ENCODE results near the gene CCDC61. TPM values are rescaled to one million over a fixed set of nuclear protein-coding genes. Genes with fewer than 3 reads are reported as not detected.

CCDC61 gene
- total RNA-seq, 2 experiments from 2014 or later, result 14.2 to 20.1 TPM

DNA sequence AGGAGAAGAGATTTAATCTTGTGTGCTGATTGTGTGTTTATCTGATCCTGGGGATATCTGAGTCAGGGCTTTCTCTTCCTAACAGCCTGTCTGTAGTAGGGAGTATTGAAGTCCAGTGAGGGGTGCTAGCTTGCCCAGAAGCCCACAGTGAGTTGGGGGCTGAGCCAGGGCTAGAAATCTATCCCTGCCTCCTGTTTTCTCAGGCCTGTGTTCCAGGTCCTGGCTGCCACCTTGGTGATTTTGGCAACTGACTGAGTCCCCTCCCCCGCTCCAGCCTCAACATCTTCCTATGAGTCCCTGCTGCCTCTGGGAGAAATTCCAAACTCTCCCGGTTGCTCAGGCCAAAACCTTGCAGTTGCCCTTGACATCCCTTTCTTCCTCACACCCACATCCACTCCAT lies 13.9 kb upstream of the CCDC61 start:
- CTCF ChIA-PET (ENCODE audit: unreplicated experiment), result no interaction called here

DNA sequence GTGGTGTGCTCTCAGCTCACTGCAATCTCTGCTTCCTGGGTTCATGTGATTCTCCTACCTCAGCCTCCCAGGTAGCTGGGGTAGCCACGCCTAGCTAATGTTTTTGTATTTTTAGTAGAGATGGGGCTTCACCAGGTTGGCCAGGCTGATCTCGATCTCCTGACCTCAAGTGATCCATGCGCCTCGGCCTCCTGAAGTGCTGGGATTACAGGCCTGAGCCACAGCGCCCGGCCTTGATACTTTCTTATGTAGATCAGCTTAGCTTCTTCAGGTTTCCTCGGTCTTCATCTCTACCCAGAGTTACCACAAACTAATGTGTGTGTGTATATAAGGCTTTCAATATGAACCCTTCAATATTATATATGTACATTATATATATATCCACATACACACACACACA lies 9.9 kb upstream of the CCDC61 start:
- CTCF ChIA-PET (ENCODE audit: unreplicated experiment), result no interaction called here
- POLR2A ChIA-PET, result interaction anchor here (1.0 kb wide), 1 partner anchor 9 kb away, joined by 3 read pairs; no protein-coding TSS in a partner anchor
- Histone ChIP-seq H3K4me2 (ENCODE audit: low read length) (no peak overlapping the region), H3K79me2 (ENCODE audit: insufficient read depth, low read depth, low read length) (no peaks in the 10 kb centered on the region), H4K20me1 (ENCODE audit: insufficient read depth, low read length) (no peaks in the 10 kb centered on the region), H3K9me2 (ENCODE audit: insufficient read depth, low read length) (no peaks in the 10 kb centered on the region), H3K9me3 (ENCODE audit: low read length) (no peaks in the 10 kb centered on the region), H3K36me3 (ENCODE audit: insufficient read depth, low read length) (no peaks in the 10 kb centered on the region), H3K4me3 (ENCODE audit: low read depth, low read length, poor library complexity, severe bottlenecking) (no peak overlapping the region), H2AFZ (ENCODE audit: low read length) (no peak overlapping the region), H3K4me1 (ENCODE audit: insufficient read depth, low read length, poor library complexity, severe bottlenecking) (no peaks in the 10 kb centered on the region), H3K27ac (ENCODE audit: low read depth, low read length, poor library complexity, severe bottlenecking) (no peak overlapping the region)
- intact Hi-C loops (cut with micrococcal nuclease; ENCODE audit: unreplicated experiment), result no loop called here
- DNase-seq (ENCODE audit: low spot score), result no peak
- TF ChIP-seq, protein P1, sequence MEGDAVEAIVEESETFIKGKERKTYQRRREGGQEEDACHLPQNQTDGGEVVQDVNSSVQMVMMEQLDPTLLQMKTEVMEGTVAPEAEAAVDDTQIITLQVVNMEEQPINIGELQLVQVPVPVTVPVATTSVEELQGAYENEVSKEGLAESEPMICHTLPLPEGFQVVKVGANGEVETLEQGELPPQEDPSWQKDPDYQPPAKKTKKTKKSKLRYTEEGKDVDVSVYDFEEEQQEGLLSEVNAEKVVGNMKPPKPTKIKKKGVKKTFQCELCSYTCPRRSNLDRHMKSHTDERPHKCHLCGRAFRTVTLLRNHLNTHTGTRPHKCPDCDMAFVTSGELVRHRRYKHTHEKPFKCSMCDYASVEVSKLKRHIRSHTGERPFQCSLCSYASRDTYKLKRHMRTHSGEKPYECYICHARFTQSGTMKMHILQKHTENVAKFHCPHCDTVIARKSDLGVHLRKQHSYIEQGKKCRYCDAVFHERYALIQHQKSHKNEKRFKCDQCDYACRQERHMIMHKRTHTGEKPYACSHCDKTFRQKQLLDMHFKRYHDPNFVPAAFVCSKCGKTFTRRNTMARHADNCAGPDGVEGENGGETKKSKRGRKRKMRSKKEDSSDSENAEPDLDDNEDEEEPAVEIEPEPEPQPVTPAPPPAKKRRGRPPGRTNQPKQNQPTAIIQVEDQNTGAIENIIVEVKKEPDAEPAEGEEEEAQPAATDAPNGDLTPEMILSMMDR (conservative IDR thresholded peaks at IDR 0.05; ENCODE audit: low read length), result no peak
- no peak for TF ChIP-seq EZH2phosphoT487 (IDR thresholded peaks at IDR 0.05; ENCODE audit: borderline replicate concordance, low read depth, low read length)
- BruUV-seq (replicated peaks), result no TSS peak

More for the DNA sequence above, 13.9 kb upstream of the CCDC61 start:
- H3K4me2 ChIP-seq (ENCODE audit: low read length), result no peak overlapping the region
- no peaks in the 10 kb centered on the region for H3K79me2 ChIP-seq (ENCODE audit: insufficient read depth, low read depth, low read length)
- H3K4me1 ChIP-seq (ENCODE audit: insufficient read depth, low read length, poor library complexity, severe bottlenecking), result no peaks in the 10 kb centered on the region
- H3K27ac ChIP-seq (ENCODE audit: low read depth, low read length, poor library complexity, severe bottlenecking), result no peak overlapping the region
- H3K36me3 ChIP-seq (ENCODE audit: insufficient read depth, low read length), result no peaks in the 10 kb centered on the region
- no peak for DNase-seq (ENCODE audit: low spot score)
- H3K4me3 ChIP-seq (ENCODE audit: low read depth, low read length, poor library complexity, severe bottlenecking), result no peak overlapping the region
- no peak overlapping the region for H2AFZ ChIP-seq (ENCODE audit: low read length)
- H4K20me1 ChIP-seq (ENCODE audit: insufficient read depth, low read length), result no peaks in the 10 kb centered on the region
- intact Hi-C loops (cut with micrococcal nuclease; ENCODE audit: unreplicated experiment), result no loop called here
- POLR2A ChIA-PET, result no interaction called here
- H3K9me3 ChIP-seq (ENCODE audit: low read length), result no peaks in the 10 kb centered on the region
- no peaks in the 10 kb centered on the region for H3K9me2 ChIP-seq (ENCODE audit: insufficient read depth, low read length)
- TF ChIP-seq EZH2phosphoT487 (IDR thresholded peaks at IDR 0.05; ENCODE audit: borderline replicate concordance, low read depth, low read length), result no peak
- TF ChIP-seq, protein P1 (conservative IDR thresholded peaks at IDR 0.05; ENCODE audit: low read length), result no peak
- no TSS peak for BruUV-seq (replicated peaks)

GRCh38 chr19:45990113-45990728 lies 5.0 kb upstream of the CCDC61 start:
- H3K4me2 ChIP-seq (ENCODE audit: low read length), result no peak overlapping the region
- no peaks in the 10 kb centered on the region for H3K79me2 ChIP-seq (ENCODE audit: insufficient read depth, low read depth, low read length)
- no peaks in the 10 kb centered on the region for H4K20me1 ChIP-seq (ENCODE audit: insufficient read depth, low read length)
- no peak overlapping the region for H3K4me3 ChIP-seq (ENCODE audit: low read depth, low read length, poor library complexity, severe bottlenecking)
- intact Hi-C loops (cut with micrococcal nuclease; ENCODE audit: unreplicated experiment), result no loop called here
- no peak overlapping the region for H3K27ac ChIP-seq (ENCODE audit: low read depth, low read length, poor library complexity, severe bottlenecking)
- POLR2A ChIA-PET, result no interaction called here
- no TSS peak for BruUV-seq (replicated peaks)
- H3K9me2 ChIP-seq (ENCODE audit: insufficient read depth, low read length), result no peaks in the 10 kb centered on the region
- H3K9me3 ChIP-seq (ENCODE audit: low read length), result no peaks in the 10 kb centered on the region
- CTCF ChIA-PET (ENCODE audit: unreplicated experiment), result no interaction called here
- H3K36me3 ChIP-seq (ENCODE audit: insufficient read depth, low read length), result no peaks in the 10 kb centered on the region
- no peaks in the 10 kb centered on the region for H3K4me1 ChIP-seq (ENCODE audit: insufficient read depth, low read length, poor library complexity, severe bottlenecking)
- no peak for DNase-seq (ENCODE audit: low spot score)
- no peak overlapping the region for H2AFZ ChIP-seq (ENCODE audit: low read length)
- TF ChIP-seq, protein P1 (conservative IDR thresholded peaks at IDR 0.05; ENCODE audit: low read length), result no peak

All from OCI-LY7 (cell line).